Measurements from ENCODE around the gene CZIB. TPM values are rescaled to one million over a fixed set of nuclear protein-coding genes. Genes with fewer than 3 reads are reported as not detected.
"Not testable (repeated sequence)": the region's sequence is repeated elsewhere in the genome, so short reads cannot be mapped to it uniquely, and the experiment has no call there.

The CZIB gene
- total RNA-seq, 1 donor from 2014 or later: 46.7 TPM

GRCh38 chr1:53196017-53196484, 24.4 kb downstream of the CZIB start:
- H3K27ac Mint-ChIP-seq: peak overlapping the region; percentile 74
- no peak for DNase-seq (ENCODE audit: low spot score)
- H3K4me3 Mint-ChIP-seq (ENCODE audit: low read depth): peak overlapping the region; percentile 71
- peaks cover 19% of the 10 kb centered on the region for H3K36me3 Mint-ChIP-seq (ENCODE audit: low read depth)
- no peaks in the 10 kb centered on the region for H3K27me3 Mint-ChIP-seq (ENCODE audit: low read depth)
- peaks cover 22% of the 10 kb centered on the region for H3K4me1 Mint-ChIP-seq (ENCODE audit: low read depth)
- intact Hi-C loops (cut with micrococcal nuclease): loop anchor here (10.0 kb wide), 3 partner anchors 59 to 859 kb away; partner anchors contain the start of genes TCEANC2 and TMEM59
- H3K9me3 Mint-ChIP-seq: no peaks in the 10 kb centered on the region

GRCh38 chr1:53195246-53196016, 25.0 kb downstream of the CZIB start:
- Mint-ChIP-seq H3K4me1 (ENCODE audit: low read depth) (peaks cover 22% of the 10 kb centered on the region), H3K27me3 (ENCODE audit: low read depth) (no peaks in the 10 kb centered on the region), H3K9me3 (no peaks in the 10 kb centered on the region), H3K27ac (no peak overlapping the region), H3K4me3 (ENCODE audit: low read depth) (no peak overlapping the region), H3K36me3 (ENCODE audit: low read depth) (peaks cover 14% of the 10 kb centered on the region)
- DNase-seq (ENCODE audit: low spot score): no peak
- intact Hi-C loops (cut with micrococcal nuclease): loop anchor here (10.0 kb wide), 3 partner anchors 59 to 859 kb away; partner anchors contain the start of genes TCEANC2 and TMEM59

- Mint-ChIP-seq H3K4me1 (ENCODE audit: low read depth) (no peaks in the 10 kb centered on the region), H3K27ac (no peak overlapping the region), H3K27me3 (ENCODE audit: low read depth) (peaks cover 10% of the 10 kb centered on the region), H3K36me3 (ENCODE audit: low read depth) (no peaks in the 10 kb centered on the region), H3K4me3 (ENCODE audit: low read depth) (no peak overlapping the region), H3K9me3 (no peaks in the 10 kb centered on the region)
- intact Hi-C loops (cut with micrococcal nuclease): loop anchor here (10.0 kb wide), 3 partner anchors 65 to 865 kb away; partner anchors contain the start of genes TCEANC2 and TMEM59
- no peak for DNase-seq (ENCODE audit: low spot score)
Measured at GRCh38 chr1:53190210-53190611, 30.2 kb downstream of the CZIB start.

- intact Hi-C loops (cut with micrococcal nuclease): no loop called here
- H3K27me3 Mint-ChIP-seq (ENCODE audit: low read depth): peaks cover 10% of the 10 kb centered on the region
Measured at GRCh38 chr1:53189061-53189460, 31.4 kb downstream of the CZIB start.

DNA sequence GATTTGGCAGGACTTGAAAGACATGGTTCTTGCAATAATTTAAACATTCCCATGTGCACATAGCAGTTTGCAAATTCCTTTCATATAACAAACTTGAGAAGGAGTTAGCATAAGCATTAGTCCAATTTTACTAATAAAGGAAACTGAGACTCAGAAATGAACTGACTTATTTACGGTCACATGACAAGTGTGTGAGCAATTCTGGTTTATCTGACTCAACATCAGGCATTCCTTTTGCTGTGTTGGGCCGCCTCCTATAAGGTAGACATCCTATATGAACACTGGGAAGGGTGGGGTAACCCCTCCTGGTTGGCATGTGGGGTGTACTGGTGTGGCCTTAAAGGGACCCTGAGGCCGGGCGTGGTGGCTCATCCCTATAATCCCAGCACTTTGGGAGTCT, 32.3 kb downstream of the CZIB start:
- Mint-ChIP-seq H3K36me3 (ENCODE audit: low read depth) (no peaks in the 10 kb centered on the region), H3K9me3 (no peaks in the 10 kb centered on the region), H3K4me1 (ENCODE audit: low read depth) (no peaks in the 10 kb centered on the region), H3K27me3 (ENCODE audit: low read depth) (peaks cover 10% of the 10 kb centered on the region), H3K27ac (no peak overlapping the region), H3K4me3 (ENCODE audit: low read depth) (no peak overlapping the region)
- intact Hi-C loops (cut with micrococcal nuclease): no loop called here
- no peak for DNase-seq (ENCODE audit: low spot score)

More at GRCh38 chr1:53189061-53189460, 31.4 kb downstream of the CZIB start:
- Mint-ChIP-seq H3K27ac (no peak overlapping the region), H3K4me3 (ENCODE audit: low read depth) (no peak overlapping the region), H3K36me3 (ENCODE audit: low read depth) (no peaks in the 10 kb centered on the region), H3K4me1 (ENCODE audit: low read depth) (no peaks in the 10 kb centered on the region), H3K9me3 (no peaks in the 10 kb centered on the region)
- DNase-seq (ENCODE audit: low spot score): no peak

GRCh38 chr1:53187401-53187800, 33.0 kb downstream of the CZIB start:
- H3K9me3 Mint-ChIP-seq: no peaks in the 10 kb centered on the region
- no peaks in the 10 kb centered on the region for H3K36me3 Mint-ChIP-seq (ENCODE audit: low read depth)
- no peak for DNase-seq (ENCODE audit: low spot score)
- intact Hi-C loops (cut with micrococcal nuclease): no loop called here
- no peaks in the 10 kb centered on the region for H3K4me1 Mint-ChIP-seq (ENCODE audit: low read depth)
- H3K27ac Mint-ChIP-seq: no peak overlapping the region
- peaks cover 10% of the 10 kb centered on the region for H3K27me3 Mint-ChIP-seq (ENCODE audit: low read depth)
- no peak overlapping the region for H3K4me3 Mint-ChIP-seq (ENCODE audit: low read depth)

DNA sequence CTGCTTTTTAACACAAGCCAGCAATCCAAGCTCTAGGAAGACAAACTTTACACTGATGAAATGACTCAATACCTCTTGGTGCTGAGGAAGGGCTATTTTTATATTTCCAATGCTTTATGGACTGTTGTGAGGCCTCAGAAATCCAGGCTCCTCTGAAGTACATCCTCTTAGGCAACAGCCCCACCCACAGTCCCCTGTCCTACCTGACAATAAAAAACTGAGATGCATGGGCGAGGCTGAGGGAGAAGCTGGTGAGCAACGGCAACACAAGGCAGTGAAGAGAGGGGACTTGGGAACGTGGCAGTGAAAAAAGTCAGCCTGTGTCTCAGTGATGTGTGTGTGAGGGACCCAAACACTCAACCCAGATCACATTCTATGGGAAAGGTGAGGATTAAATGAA, 33.9 kb downstream of the CZIB start:
- H3K36me3 Mint-ChIP-seq (ENCODE audit: low read depth): no peaks in the 10 kb centered on the region

DNA sequence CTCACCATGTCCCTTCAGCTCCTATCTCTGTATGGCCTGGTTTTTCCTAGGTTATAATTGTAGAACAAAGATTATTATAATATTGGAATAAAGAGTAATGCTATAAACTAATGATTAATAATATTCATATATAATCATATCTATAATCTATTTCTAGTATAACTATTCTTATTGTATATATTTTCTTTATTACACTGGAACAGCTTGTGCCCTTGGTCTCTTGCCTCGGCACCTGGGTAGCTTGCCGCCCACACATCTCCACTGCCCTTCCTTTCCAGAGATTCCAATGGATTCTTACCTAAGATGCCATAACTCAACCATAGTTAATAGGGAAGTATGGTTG, 34.5 kb downstream of the CZIB start:
- H3K9me3 Mint-ChIP-seq; H3K4me3 Mint-ChIP-seq (ENCODE audit: low read depth); H3K36me3 Mint-ChIP-seq (ENCODE audit: low read depth); DNase-seq (ENCODE audit: low spot score); intact Hi-C loops (cut with micrococcal nuclease); H3K4me1 Mint-ChIP-seq (ENCODE audit: low read depth); H3K27me3 Mint-ChIP-seq (ENCODE audit: low read depth); H3K27ac Mint-ChIP-seq: not testable (repeated sequence)

More for the DNA sequence above, 33.9 kb downstream of the CZIB start:
- Mint-ChIP-seq H3K4me3 (ENCODE audit: low read depth) (no peak overlapping the region), H3K27me3 (ENCODE audit: low read depth) (peaks cover 10% of the 10 kb centered on the region), H3K9me3 (no peaks in the 10 kb centered on the region), H3K27ac (no peak overlapping the region), H3K4me1 (ENCODE audit: low read depth) (no peaks in the 10 kb centered on the region)
- DNase-seq (ENCODE audit: low spot score): no peak
- intact Hi-C loops (cut with micrococcal nuclease): no loop called here

DNA sequence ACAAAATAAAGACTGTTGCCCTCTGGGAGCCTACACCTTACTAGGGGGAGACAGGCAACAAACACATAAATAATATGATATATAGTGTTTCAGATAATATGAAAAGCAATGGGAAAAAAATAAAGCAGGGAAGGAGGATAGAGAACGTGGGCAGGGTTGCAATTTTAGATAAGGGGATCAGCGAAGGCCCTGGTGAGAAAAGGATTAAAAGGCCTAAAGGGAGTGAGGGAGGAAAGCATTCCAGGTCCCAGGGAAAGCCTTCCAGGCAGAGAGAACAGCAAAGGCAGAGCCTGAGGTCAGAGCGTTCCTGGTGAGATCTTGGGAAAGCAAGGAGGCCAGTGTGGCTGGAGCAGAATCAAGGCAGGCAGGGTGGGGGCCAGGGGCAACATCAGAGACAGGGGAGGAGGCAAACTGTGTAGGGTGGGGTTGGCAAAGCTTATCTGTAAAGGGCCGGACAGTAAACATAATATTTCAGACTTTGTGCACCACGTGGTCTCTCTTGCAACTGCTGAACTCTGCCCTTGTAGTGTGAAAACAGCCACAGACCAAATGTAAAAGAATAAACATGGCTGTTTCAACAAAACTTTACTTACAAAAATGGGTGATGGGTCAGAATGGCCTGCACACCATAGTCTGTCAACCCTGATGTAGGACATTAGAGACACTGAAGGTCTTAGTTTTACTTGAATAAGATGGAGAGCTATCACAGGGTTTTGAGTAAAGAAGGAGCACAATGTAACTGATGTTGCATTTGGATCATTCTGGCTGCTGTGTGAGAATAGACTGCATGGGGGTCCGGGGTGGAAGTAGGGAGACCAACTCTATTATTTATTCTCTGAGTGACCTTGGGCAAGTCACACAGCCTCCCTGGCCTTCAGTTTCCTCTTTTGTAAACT, 37.1 kb downstream of the CZIB start:
- DNase-seq (ENCODE audit: low spot score): no peak
- Mint-ChIP-seq H3K27me3 (ENCODE audit: low read depth) (peaks cover 14% of the 10 kb centered on the region), H3K36me3 (ENCODE audit: low read depth) (no peaks in the 10 kb centered on the region), H3K9me3 (no peaks in the 10 kb centered on the region), H3K4me1 (ENCODE audit: low read depth) (no peaks in the 10 kb centered on the region), H3K27ac (no peak overlapping the region), H3K4me3 (ENCODE audit: low read depth) (no peak overlapping the region)
- intact Hi-C loops (cut with micrococcal nuclease): loop anchor here (5.0 kb wide), 2 partner anchors 266 to 1056 kb away; no protein-coding TSS in a partner anchor

DNA sequence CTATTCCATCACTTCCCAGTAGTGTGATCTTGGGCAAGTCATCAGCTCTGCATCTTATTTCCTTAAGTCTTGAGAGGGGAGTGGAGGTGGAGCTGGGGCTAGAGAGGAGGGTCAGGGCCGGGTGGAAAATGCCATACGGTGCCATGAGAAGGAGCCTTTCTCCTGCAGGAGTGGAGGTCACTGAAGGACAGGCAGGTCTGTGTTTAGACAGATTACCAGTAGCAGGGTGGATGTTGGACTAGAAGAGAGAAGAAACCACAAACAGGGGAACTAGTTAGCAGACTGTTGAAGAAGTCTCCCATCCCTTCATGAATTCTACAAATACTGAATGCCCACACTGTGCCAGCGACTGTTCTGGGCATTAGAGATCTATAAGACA, 37.7 kb downstream of the CZIB start:
- no peak overlapping the region for H3K27ac Mint-ChIP-seq
- intact Hi-C loops (cut with micrococcal nuclease): loop anchor here (5.0 kb wide), 2 partner anchors 265 to 1055 kb away; no protein-coding TSS in a partner anchor
- no peak overlapping the region for H3K4me3 Mint-ChIP-seq (ENCODE audit: low read depth)

DNA sequence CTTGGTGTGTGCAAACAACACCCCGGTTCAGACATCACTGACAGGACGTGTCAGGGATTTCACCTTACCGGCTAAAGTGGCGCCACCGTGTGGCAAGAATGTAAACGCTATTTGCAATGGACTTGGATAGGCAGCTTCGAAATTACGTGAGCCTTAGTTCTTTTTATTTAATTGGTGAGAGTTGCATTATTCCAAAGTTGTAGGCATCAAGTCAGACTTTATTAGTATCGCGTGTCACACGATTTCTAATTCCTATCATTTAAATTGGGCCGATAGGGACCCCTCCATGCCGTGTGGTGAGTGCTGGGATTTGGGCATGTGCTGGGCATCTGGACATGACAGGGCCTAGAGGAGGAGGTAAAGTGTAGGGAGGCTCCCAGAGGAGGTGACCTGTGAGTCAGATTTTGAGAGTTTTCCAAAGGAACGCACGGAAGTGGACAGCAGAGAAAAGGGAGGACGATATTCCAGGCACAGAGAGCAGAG, 38.3 kb downstream of the CZIB start:
- intact Hi-C loops (cut with micrococcal nuclease): loop anchor here (5.0 kb wide), 2 partner anchors 265 to 1055 kb away; no protein-coding TSS in a partner anchor
- H3K27ac Mint-ChIP-seq: no peak overlapping the region
- no peaks in the 10 kb centered on the region for H3K36me3 Mint-ChIP-seq (ENCODE audit: low read depth)
- H3K9me3 Mint-ChIP-seq: no peaks in the 10 kb centered on the region
- H3K4me1 Mint-ChIP-seq (ENCODE audit: low read depth): no peaks in the 10 kb centered on the region
- DNase-seq (ENCODE audit: low spot score): peak; percentile 71
- H3K4me3 Mint-ChIP-seq (ENCODE audit: low read depth): no peak overlapping the region
- peaks cover 9% of the 10 kb centered on the region for H3K27me3 Mint-ChIP-seq (ENCODE audit: low read depth)

More for the DNA sequence above, 37.7 kb downstream of the CZIB start:
- Mint-ChIP-seq H3K36me3 (ENCODE audit: low read depth) (no peaks in the 10 kb centered on the region), H3K4me1 (ENCODE audit: low read depth) (no peaks in the 10 kb centered on the region), H3K27me3 (ENCODE audit: low read depth) (peaks cover 12% of the 10 kb centered on the region), H3K9me3 (no peaks in the 10 kb centered on the region)
- DNase-seq (ENCODE audit: low spot score): no peak

GRCh38 chr1:53180951-53181350, 39.5 kb downstream of the CZIB start:
- H3K27me3 Mint-ChIP-seq (ENCODE audit: low read depth): peaks cover 7% of the 10 kb centered on the region
- no peak overlapping the region for H3K4me3 Mint-ChIP-seq (ENCODE audit: low read depth)
- intact Hi-C loops (cut with micrococcal nuclease): loop anchor here (5.0 kb wide), 2 partner anchors 264 to 1054 kb away; no protein-coding TSS in a partner anchor
- H3K36me3 Mint-ChIP-seq (ENCODE audit: low read depth): no peaks in the 10 kb centered on the region
- no peaks in the 10 kb centered on the region for H3K9me3 Mint-ChIP-seq
- DNase-seq (ENCODE audit: low spot score): no peak
- no peaks in the 10 kb centered on the region for H3K4me1 Mint-ChIP-seq (ENCODE audit: low read depth)
- H3K27ac Mint-ChIP-seq: no peak overlapping the region
